ENCODE measurements around the gene RITA1.

GRCh38 chr12:113204804-113205203 is 19.3 kb downstream of the RITA1 start:
- TF ChIP-seq ZNF274 (IDR thresholded peaks at IDR 0.05; ENCODE audit: low read depth, low read length) (no peak), SUZ12 (IDR thresholded peaks at IDR 0.05; ENCODE audit: extremely low read depth, insufficient read depth, insufficient read length) (no peak), YY1 (IDR thresholded peaks at IDR 0.05; ENCODE audit: insufficient read depth, insufficient read length) (no peak)

All from NT2/D1 (cell line).